GM12878 (cell line): Measurements from ENCODE around the gene BMP8B.
"Not testable (repeated sequence)": the region's sequence is repeated elsewhere in the genome, so short reads cannot be mapped to it uniquely, and the experiment has no call there.

ENCODE experiments used
- EED ChIP-seq: sonication (generic); IDR thresholded peaks from 2 replicates; pipeline ENCODE4 v1.6.1; 2016; ENCODE audit warnings: antibody characterized with exemption, low read depth
- TAF1 ChIP-seq: IDR thresholded peaks from 2 replicates; pipeline ENCODE4 v1.6.1; 2011; ENCODE audit warnings: mild to moderate bottlenecking, low read depth, low read length, borderline replicate concordance
- TARDBP ChIP-seq: IDR thresholded peaks from 2 replicates; pipeline ENCODE4 v1.6.1; 2016; ENCODE audit warnings: borderline replicate concordance
- TF ChIP-seq, protein P1 (sequence below), 3 experiments: IDR thresholded peaks in 2 of 3; conservative IDR thresholded peaks in 1 of 3; 2 replicates each; pipeline ENCODE4 v1.5.1; 2011; ENCODE audit warnings: low read depth in 3 of 3, low read length in 3 of 3, mild to moderate bottlenecking in 3 of 3, control low read depth in 2 of 3, moderate library complexity in 2 of 3, inconsistent platforms in 1 of 3, mixed read lengths in 1 of 3; ENCODE audit not compliant: control insufficient read depth in 2 of 3, insufficient read depth in 1 of 3; ENCODE audit errors: extremely low read depth in 1 of 3

DNA sequence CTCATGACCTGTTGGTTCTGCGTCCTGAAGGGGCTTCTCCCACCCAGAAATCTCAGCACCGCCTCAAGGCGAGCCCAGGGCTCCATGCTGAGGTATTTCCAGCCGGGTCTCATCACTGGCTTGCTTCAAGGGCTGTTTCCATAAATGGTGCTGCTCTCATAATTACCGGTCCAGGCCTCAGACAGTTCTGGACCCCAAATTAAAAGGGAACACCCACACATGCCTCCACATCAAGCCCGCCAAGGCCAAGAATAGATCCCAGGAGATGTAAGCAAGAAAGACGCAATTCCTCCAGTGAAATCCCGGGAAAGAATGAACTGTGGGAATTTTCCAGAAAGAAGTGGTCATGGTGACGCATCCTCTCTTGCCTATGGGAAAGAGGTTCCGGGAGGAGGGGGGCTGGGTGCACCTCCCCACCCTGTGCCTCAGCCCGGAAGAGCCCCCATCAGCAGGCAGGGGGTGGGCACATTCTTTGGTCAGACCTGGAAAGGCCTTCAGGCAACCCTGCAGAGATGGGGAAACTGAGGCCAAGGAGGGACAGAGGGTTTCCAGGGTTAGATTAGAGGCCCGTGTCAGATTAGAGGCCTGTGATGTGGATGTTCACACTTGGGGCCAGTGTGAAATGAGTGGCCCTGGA is 10.1 kb downstream of the BMP8B start:
- not testable (repeated sequence) for TF ChIP-seq EED, TARDBP, TAF1
- TF ChIP-seq, protein P1, sequence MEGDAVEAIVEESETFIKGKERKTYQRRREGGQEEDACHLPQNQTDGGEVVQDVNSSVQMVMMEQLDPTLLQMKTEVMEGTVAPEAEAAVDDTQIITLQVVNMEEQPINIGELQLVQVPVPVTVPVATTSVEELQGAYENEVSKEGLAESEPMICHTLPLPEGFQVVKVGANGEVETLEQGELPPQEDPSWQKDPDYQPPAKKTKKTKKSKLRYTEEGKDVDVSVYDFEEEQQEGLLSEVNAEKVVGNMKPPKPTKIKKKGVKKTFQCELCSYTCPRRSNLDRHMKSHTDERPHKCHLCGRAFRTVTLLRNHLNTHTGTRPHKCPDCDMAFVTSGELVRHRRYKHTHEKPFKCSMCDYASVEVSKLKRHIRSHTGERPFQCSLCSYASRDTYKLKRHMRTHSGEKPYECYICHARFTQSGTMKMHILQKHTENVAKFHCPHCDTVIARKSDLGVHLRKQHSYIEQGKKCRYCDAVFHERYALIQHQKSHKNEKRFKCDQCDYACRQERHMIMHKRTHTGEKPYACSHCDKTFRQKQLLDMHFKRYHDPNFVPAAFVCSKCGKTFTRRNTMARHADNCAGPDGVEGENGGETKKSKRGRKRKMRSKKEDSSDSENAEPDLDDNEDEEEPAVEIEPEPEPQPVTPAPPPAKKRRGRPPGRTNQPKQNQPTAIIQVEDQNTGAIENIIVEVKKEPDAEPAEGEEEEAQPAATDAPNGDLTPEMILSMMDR (IDR thresholded peaks at IDR 0.05 in 2 of 3, conservative IDR thresholded peaks at IDR 0.05 in 1 of 3; ENCODE audit: control insufficient read depth in 2 of 3, extremely low read depth in 1 of 3, insufficient read depth in 1 of 3, low read depth in 3 of 3, low read length in 3 of 3) = not testable (repeated sequence)
